Stimulated activated naive CD4-positive, alpha-beta T cell (primary cell): Measurements from ENCODE around the gene SCARB1.
A peak's percentile ranks its signal among the peaks of the same experiment; 100 is the strongest.

Source experiments
- DNase-seq, 6 experiments: peaks; one replicate each; lab custom pipeline; 2025; lab: John Stamatoyannopoulos, UW

SCARB1 gene

GRCh38 chr12:124774462-124775167 lies 89.0 kb downstream of the SCARB1 start:
- no peak for DNase-seq

- no peak for DNase-seq
Measured at GRCh38 chr12:124774054-124774461, 89.6 kb downstream of the SCARB1 start.

GRCh38 chr12:124772289-124773170 lies 91.1 kb downstream of the SCARB1 start:
- DNase-seq = no peak

GRCh38 chr12:124771462-124772288 lies 92.0 kb downstream of the SCARB1 start:
- peak; percentile 25 to 79 (median 70) for DNase-seq

GRCh38 chr12:124770728-124771127 lies 92.9 kb downstream of the SCARB1 start:
- no peak for DNase-seq

- DNase-seq = no peak
Measured at GRCh38 chr12:124769881-124770512, 93.7 kb downstream of the SCARB1 start.

GRCh38 chr12:124769163-124769530 lies 94.5 kb downstream of the SCARB1 start:
- DNase-seq = no peak

- no peak for DNase-seq
Measured at GRCh38 chr12:124768452-124769162, 95.1 kb downstream of the SCARB1 start.

- DNase-seq = peak; percentile 64 to 86 (median 72)
Measured at GRCh38 chr12:124767066-124767821, 96.4 kb downstream of the SCARB1 start.

- DNase-seq = no peak
Measured at GRCh38 chr12:124766727-124767065, 97.0 kb downstream of the SCARB1 start.

GRCh38 chr12:124765581-124766489 lies 97.8 kb downstream of the SCARB1 start:
- no peak for DNase-seq

- DNase-seq = no peak
Measured at GRCh38 chr12:124764870-124765580, 98.6 kb downstream of the SCARB1 start.

- DNase-seq = no peak
Measured at GRCh38 chr12:124764451-124764850, 99.2 kb downstream of the SCARB1 start.

GRCh38 chr12:124763594-124763979 lies 100.1 kb downstream of the SCARB1 start:
- no peak for DNase-seq

- no peak for DNase-seq
Measured at GRCh38 chr12:124762791-124763593, 100.7 kb downstream of the SCARB1 start.

GRCh38 chr12:124762384-124762783 lies 101.3 kb downstream of the SCARB1 start:
- no peak for DNase-seq

GRCh38 chr12:124761871-124762270 lies 101.8 kb downstream of the SCARB1 start:
- no peak for DNase-seq

- no peak for DNase-seq
Measured at GRCh38 chr12:124761056-124761455, 102.6 kb downstream of the SCARB1 start.
